ENCODE measurements around the gene COL27A1.

Gene COL27A1

GRCh38 chr9:114159691-114160090 is 4.4 kb downstream of the COL27A1 start:
- no peak overlapping the region for H3K4me3 ChIP-seq (ENCODE audit: low read depth in 1 of 2, low read length in 2 of 2)
- no peak overlapping the region for H3K4me2 ChIP-seq (ENCODE audit: insufficient read depth, low read length)
- H3K9me3 ChIP-seq (ENCODE audit: insufficient read depth, low read length, severe bottlenecking), result no peaks in the 10 kb centered on the region
- ATAC-seq (ENCODE audit: insufficient read depth, low read depth) (no peak), DNase-seq (no peak)
- H3K4me1 ChIP-seq (ENCODE audit: insufficient read depth, low read length), result peaks cover 4% of the 10 kb centered on the region; the same call in 1 of the 2 replicates
- H4K20me1 ChIP-seq (ENCODE audit: insufficient read depth, low read length), result no peaks in the 10 kb centered on the region
- H3K9ac ChIP-seq (ENCODE audit: low read depth, low read length), result no peak overlapping the region
- no peak overlapping the region for H2AFZ ChIP-seq (ENCODE audit: low read depth, low read length)
- H3K36me3 ChIP-seq (ENCODE audit: insufficient read depth, low read length), result no peaks in the 10 kb centered on the region
- no peaks in the 10 kb centered on the region for H3K79me2 ChIP-seq (ENCODE audit: insufficient read depth, low read length)
- H3K27ac ChIP-seq (ENCODE audit: low read length), result no peak overlapping the region
- TF ChIP-seq EZH2 (IDR thresholded peaks at IDR 0.05; ENCODE audit: borderline replicate concordance, low read depth, low read length, severe bottlenecking), result no peak
- no peak for TF ChIP-seq CTCF (IDR thresholded peaks at IDR 0.05; ENCODE audit: borderline replicate concordance, extremely low read depth, low read length, poor library complexity, severe bottlenecking)
- peaks cover 10% of the 10 kb centered on the region for H3K27me3 ChIP-seq (ENCODE audit: insufficient read depth, low read length, poor library complexity)

- Histone ChIP-seq H4K20me1 (ENCODE audit: insufficient read depth, low read length) (no peaks in the 10 kb centered on the region), H3K4me3 (ENCODE audit: low read depth in 1 of 2, low read length in 2 of 2) (no peak overlapping the region), H3K9me3 (ENCODE audit: insufficient read depth, low read length, severe bottlenecking) (no peaks in the 10 kb centered on the region), H2AFZ (ENCODE audit: low read depth, low read length) (no peak overlapping the region), H3K36me3 (ENCODE audit: insufficient read depth, low read length) (no peaks in the 10 kb centered on the region), H3K79me2 (ENCODE audit: insufficient read depth, low read length) (no peaks in the 10 kb centered on the region), H3K9ac (ENCODE audit: low read depth, low read length) (no peak overlapping the region), H3K27me3 (ENCODE audit: insufficient read depth, low read length, poor library complexity) (peaks cover 10% of the 10 kb centered on the region), H3K4me1 (ENCODE audit: insufficient read depth, low read length) (no peaks in the 10 kb centered on the region), H3K4me2 (ENCODE audit: insufficient read depth, low read length) (no peak overlapping the region), H3K27ac (ENCODE audit: low read length) (no peak overlapping the region)
- no peak for DNase-seq
- TF ChIP-seq EZH2 (IDR thresholded peaks at IDR 0.05; ENCODE audit: borderline replicate concordance, low read depth, low read length, severe bottlenecking) (no peak), CTCF (IDR thresholded peaks at IDR 0.05; ENCODE audit: borderline replicate concordance, extremely low read depth, low read length, poor library complexity, severe bottlenecking) (no peak)
- ATAC-seq (ENCODE audit: insufficient read depth, low read depth), result no peak
These were observed 6.2 kb downstream of the COL27A1 start for GRCh38 chr9:114161513-114161912.

GRCh38 chr9:114163517-114163951 is 8.2 kb downstream of the COL27A1 start:
- Histone ChIP-seq H3K79me2 (ENCODE audit: insufficient read depth, low read length) (no peaks in the 10 kb centered on the region), H3K4me3 (ENCODE audit: low read depth in 1 of 2, low read length in 2 of 2) (no peak overlapping the region), H3K27ac (ENCODE audit: low read length) (no peak overlapping the region), H3K9ac (ENCODE audit: low read depth, low read length) (no peak overlapping the region), H3K4me1 (ENCODE audit: insufficient read depth, low read length) (no peaks in the 10 kb centered on the region), H4K20me1 (ENCODE audit: insufficient read depth, low read length) (no peaks in the 10 kb centered on the region), H3K9me3 (ENCODE audit: insufficient read depth, low read length, severe bottlenecking) (no peaks in the 10 kb centered on the region), H3K36me3 (ENCODE audit: insufficient read depth, low read length) (no peaks in the 10 kb centered on the region), H2AFZ (ENCODE audit: low read depth, low read length) (no peak overlapping the region), H3K27me3 (ENCODE audit: insufficient read depth, low read length, poor library complexity) (peaks cover 10% of the 10 kb centered on the region), H3K4me2 (ENCODE audit: insufficient read depth, low read length) (no peak overlapping the region)
- DNase-seq (no peak), ATAC-seq (ENCODE audit: insufficient read depth, low read depth) (no peak)
- TF ChIP-seq EZH2 (IDR thresholded peaks at IDR 0.05; ENCODE audit: borderline replicate concordance, low read depth, low read length, severe bottlenecking) (no peak), CTCF (IDR thresholded peaks at IDR 0.05; ENCODE audit: borderline replicate concordance, extremely low read depth, low read length, poor library complexity, severe bottlenecking) (no peak)
